Neural crest cell (in vitro differentiated cells): ENCODE measurements around the gene MYO9B. TPM values are rescaled to one million over a fixed set of nuclear protein-coding genes. Genes with fewer than 3 reads are reported as not detected.

Experiments used
- DNase-seq: peaks from one replicate; pipeline ENCODE4 v3.0.0; 2021; ENCODE audit warnings: low read depth, mixed read lengths, low spot score
- H3K27ac Mint-ChIP-seq: one replicate; pipeline ENCODE4 v1.8.0; 2021; ENCODE audit warnings: mild to moderate bottlenecking, mixed read lengths; ENCODE audit not compliant: unreplicated experiment
- H3K27me3 Mint-ChIP-seq: 2 replicates; pipeline ENCODE4 v1.8.0; 2021; ENCODE audit warnings: low read depth, mild to moderate bottlenecking, mixed read lengths
- H3K36me3 Mint-ChIP-seq: 2 replicates; pipeline ENCODE4 v1.8.0; 2021; ENCODE audit warnings: low read depth, mild to moderate bottlenecking, mixed read lengths
- H3K4me1 Mint-ChIP-seq: 2 replicates; pipeline ENCODE4 v1.8.0; 2021; ENCODE audit warnings: mixed read lengths
- H3K4me3 Mint-ChIP-seq: one replicate; pipeline ENCODE4 v1.8.0; 2021; ENCODE audit warnings: mild to moderate bottlenecking, mixed read lengths
- H3K9me3 Mint-ChIP-seq: 2 replicates; pipeline ENCODE4 v1.8.0; 2021; ENCODE audit warnings: mixed read lengths
- total RNA-seq: library from RNA; stranded (reverse); gene quantifications from 2 replicates; pipeline ENCODE4 v1.2.1, GENCODE V29; 2021
- TF ChIP-seq, protein P1 (sequence below): fragments of 200-600 bp; sonication (generic); conservative IDR thresholded peaks from 2 replicates; pipeline ENCODE4 v1.5.0; 2021; ENCODE audit warnings: antibody characterized with exemption, mild to moderate bottlenecking

MYO9B gene
- total RNA-seq, 1 donor from 2014 or later = 113 TPM

DNA sequence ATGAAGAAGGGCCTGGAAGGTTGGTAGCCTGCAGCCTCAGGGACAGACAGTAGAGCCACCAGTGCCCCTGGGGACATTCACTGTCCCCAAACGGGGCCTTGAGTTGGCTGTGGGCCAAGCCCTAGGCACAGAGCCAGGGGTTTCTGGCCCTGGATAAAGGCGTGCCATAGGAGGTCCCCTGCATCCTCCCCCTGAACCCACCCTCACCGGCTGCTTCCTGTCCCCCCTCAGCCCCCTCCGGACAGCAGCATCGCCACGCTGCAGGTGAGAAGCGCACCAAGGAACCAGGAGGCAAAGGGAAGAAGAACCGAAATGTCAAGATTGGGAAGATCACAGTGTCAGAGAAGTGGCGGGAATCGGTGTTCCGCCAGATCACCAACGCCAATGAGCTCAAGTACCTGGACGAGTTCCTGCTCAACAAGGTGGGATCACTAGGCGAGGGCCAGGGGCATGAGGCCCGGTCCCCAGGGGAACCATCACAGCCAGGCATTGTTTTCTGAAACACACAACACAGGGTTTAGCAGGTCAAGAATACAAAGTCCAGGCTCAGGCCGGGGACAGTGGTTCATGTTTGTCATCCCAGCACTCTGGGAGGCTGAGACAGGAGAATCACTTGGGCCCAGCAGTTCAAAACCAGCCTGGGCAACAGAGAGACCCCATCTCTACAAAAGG lies 125.0 kb downstream of the MYO9B start:
- Mint-ChIP-seq H3K27me3 (no peaks in the 10 kb centered on the region), H3K4me3 (no peak overlapping the region), H3K4me1 (no peaks in the 10 kb centered on the region), H3K36me3 (peaks cover 42% of the 10 kb centered on the region), H3K9me3 (peaks cover 3% of the 10 kb centered on the region), H3K27ac (no peak overlapping the region)
- no peak for DNase-seq
- TF ChIP-seq, protein P1, sequence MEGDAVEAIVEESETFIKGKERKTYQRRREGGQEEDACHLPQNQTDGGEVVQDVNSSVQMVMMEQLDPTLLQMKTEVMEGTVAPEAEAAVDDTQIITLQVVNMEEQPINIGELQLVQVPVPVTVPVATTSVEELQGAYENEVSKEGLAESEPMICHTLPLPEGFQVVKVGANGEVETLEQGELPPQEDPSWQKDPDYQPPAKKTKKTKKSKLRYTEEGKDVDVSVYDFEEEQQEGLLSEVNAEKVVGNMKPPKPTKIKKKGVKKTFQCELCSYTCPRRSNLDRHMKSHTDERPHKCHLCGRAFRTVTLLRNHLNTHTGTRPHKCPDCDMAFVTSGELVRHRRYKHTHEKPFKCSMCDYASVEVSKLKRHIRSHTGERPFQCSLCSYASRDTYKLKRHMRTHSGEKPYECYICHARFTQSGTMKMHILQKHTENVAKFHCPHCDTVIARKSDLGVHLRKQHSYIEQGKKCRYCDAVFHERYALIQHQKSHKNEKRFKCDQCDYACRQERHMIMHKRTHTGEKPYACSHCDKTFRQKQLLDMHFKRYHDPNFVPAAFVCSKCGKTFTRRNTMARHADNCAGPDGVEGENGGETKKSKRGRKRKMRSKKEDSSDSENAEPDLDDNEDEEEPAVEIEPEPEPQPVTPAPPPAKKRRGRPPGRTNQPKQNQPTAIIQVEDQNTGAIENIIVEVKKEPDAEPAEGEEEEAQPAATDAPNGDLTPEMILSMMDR = no peak

DNA sequence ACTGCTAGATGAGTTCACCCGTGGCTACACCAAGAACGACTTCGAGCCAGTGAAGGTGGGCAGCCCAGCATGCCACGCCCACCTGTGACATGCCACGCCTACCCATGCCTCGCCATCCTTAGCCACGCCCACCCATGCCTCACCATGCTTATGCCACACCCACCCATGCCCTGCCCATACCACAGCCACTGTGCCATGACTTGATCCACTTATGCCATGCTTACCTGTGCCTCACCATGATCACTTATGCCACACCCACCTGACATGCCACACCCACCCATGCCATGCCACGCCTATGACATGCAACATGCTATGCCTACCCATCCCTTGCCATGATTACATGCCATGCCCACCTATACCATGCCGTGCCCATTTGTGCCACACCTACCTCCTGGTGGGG lies 126.7 kb downstream of the MYO9B start:
- no peak for DNase-seq
- no peaks in the 10 kb centered on the region for H3K27me3 Mint-ChIP-seq
- H3K4me1 Mint-ChIP-seq = no peaks in the 10 kb centered on the region
- H3K36me3 Mint-ChIP-seq = peaks cover 36% of the 10 kb centered on the region
- no peak overlapping the region for H3K27ac Mint-ChIP-seq
- H3K9me3 Mint-ChIP-seq = no peaks in the 10 kb centered on the region
- TF ChIP-seq, protein P1 = no peak
- H3K4me3 Mint-ChIP-seq = no peak overlapping the region

DNA sequence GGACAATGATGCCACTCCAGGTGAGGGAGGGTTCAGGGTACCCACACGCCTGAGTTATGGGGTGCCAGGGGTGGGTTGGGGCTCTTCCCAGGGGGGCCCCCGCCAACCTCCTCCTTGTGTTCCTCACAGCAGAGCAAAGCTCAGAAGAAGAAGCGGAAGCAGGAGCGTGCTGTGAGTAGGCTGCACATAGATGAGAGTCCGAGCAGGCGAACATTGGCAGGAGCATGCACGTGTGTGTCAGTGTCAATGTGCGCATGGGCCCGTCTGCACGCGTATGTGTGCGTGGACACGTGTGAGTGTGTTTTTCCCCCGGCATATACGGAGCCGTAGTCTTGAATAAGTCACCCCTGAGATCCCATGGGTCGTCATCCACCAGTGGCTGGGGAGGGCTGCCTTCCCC lies 127.1 kb downstream of the MYO9B start:
- Mint-ChIP-seq H3K4me1 (no peaks in the 10 kb centered on the region), H3K9me3 (no peaks in the 10 kb centered on the region), H3K27ac (no peak overlapping the region), H3K27me3 (no peaks in the 10 kb centered on the region), H3K4me3 (peak overlapping the region; percentile 31), H3K36me3 (peaks cover 33% of the 10 kb centered on the region)
- TF ChIP-seq, protein P1 = no peak
- DNase-seq = no peak

DNA sequence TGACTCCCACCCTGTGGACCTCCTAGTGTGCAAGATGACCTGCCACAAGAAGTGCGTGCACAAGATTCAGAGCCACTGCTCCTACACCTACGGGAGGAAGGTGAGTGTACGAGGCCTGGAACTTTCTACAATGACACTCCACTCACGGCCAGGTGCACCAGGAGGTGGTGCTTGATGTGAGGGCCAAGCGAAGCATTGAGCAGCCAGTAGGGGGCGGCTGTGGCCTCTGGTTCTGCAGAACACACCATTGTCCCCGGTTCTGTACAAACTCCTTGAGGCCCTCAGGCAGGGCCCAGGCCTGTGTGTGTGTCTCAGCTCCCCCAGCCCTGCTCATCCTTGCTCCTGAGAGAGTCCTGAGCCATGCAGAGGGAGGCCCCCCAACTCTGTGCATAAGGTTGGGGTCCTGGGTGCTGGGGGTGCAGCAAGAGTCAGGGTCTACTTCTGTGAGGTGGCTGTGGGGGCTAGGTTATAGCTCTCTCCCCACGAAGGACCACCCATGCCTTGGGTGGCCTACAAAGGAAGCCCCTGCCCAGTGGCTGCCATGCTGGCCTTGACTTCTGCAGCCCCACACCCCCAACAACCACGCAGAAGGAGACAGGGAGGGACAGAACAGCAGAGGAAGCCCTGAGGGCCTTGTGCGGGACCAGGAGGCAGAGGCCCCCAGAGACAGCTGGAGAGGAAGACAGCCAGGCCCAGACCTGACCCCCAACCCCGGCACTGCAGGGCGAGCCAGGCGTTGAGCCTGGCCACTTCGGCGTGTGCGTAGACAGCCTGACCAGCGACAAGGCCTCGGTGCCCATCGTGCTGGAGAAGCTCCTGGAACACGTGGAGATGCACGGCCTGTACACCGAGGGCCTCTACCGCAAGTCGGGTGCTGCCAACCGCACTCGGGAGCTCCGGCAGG lies 129.9 kb downstream of the MYO9B start:
- Mint-ChIP-seq H3K4me1 (no peaks in the 10 kb centered on the region), H3K27me3 (no peaks in the 10 kb centered on the region), H3K36me3 (peaks cover 33% of the 10 kb centered on the region), H3K9me3 (no peaks in the 10 kb centered on the region), H3K27ac (no peak overlapping the region), H3K4me3 (peak overlapping the region; percentile 38)
- DNase-seq = peak; percentile 34
- TF ChIP-seq, protein P1 = peak; percentile 66

DNA sequence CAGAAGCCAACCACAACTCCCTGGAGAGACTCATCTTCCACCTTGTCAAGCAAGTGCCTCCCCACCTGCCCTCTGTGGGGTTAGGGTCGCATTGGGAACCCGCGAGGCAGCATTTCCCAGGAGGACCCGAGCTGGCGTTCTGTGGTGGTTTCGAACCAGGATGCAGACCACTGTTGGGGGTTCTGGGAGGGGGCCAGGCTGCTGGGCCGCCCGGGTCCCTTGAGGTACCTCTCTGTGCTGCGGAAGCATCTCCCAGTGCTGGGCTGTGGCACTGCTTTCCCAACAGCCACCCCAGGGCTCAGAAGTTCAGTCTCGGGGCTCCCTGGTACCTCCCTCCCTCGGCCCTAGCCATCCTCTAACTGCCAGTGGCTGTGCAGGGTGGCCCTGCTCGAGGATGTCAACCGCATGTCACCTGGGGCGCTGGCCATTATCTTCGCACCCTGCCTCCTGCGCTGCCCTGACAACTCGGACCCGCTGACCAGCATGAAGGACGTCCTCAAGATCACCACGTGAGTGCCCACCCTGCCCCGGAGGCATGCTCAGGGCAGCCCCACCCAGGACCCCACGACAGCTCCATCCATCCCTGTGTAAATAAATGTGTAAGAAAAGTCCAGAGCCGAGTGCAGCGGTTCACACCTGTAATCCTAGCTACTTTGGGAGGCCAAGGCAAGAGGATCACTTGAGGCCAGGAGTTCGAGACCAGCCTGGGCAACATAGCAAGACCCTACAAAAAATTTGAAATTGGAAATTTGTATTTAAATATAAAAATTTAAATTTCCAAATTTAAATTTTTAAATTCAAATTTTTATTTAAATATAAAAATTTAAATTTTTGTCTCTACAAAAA lies 131.4 kb downstream of the MYO9B start:
- TF ChIP-seq, protein P1 = no peak
- H3K4me1 Mint-ChIP-seq = no peaks in the 10 kb centered on the region
- H3K36me3 Mint-ChIP-seq = peaks cover 25% of the 10 kb centered on the region
- no peaks in the 10 kb centered on the region for H3K9me3 Mint-ChIP-seq
- no peak overlapping the region for H3K4me3 Mint-ChIP-seq
- no peak for DNase-seq
- no peaks in the 10 kb centered on the region for H3K27me3 Mint-ChIP-seq
- no peak overlapping the region for H3K27ac Mint-ChIP-seq
